ENCODE data around the gene IFNAR1.

GRCh38 chr21:33387294-33387693, 62.5 kb downstream of the IFNAR1 start:
- TF ChIP-seq CTCF (IDR thresholded peaks at IDR 0.05) (no peak), POLR2A (IDR thresholded peaks at IDR 0.05) (no peak), POLR2AphosphoS5 (IDR thresholded peaks at IDR 0.05; ENCODE audit: insufficient read depth in 1 of 2, low read depth in 1 of 2) (no peak)
